Suprapubic skin (tissue), 3 donors: ENCODE measurements around the gene MRPS7.

Source experiments
- CTCF ChIP-seq, 2 donors: fragments of 200-600 bp in 1 of 2; fragments of 450-650 bp in 1 of 2; sonication (generic) in 1 of 2; IDR thresholded peaks; one replicate each; pipeline ENCODE4 v1.5.1; 2016 to 2019; ENCODE audit warnings: antibody characterized with exemption in 2 of 2, mild to moderate bottlenecking in 1 of 2, moderate library complexity in 1 of 2
- EP300 ChIP-seq: sonication (generic); formaldehyde crosslinking; IDR thresholded peaks from one replicate; pipeline ENCODE4 v1.6.1; 2017; ENCODE audit warnings: antibody characterized with exemption

- no peak for TF ChIP-seq EP300
- TF ChIP-seq CTCF (IDR thresholded peaks at IDR 0.05) = no peak
Observed at GRCh38 chr17:75249564-75249963, 12.1 kb upstream of the MRPS7 start.
